Measurements from ENCODE around the gene FHAD1. TPM values are rescaled to one million over a fixed set of nuclear protein-coding genes. Genes with fewer than 3 reads are reported as not detected.
"Not testable (repeated sequence)": the region's sequence is repeated elsewhere in the genome, so short reads cannot be mapped to it uniquely, and the experiment has no call there.

Gene FHAD1
- total and polyA plus RNA-seq, 2 donors (not counting 1 experiment from before 2014, with no cell fraction given) = not detected

DNA sequence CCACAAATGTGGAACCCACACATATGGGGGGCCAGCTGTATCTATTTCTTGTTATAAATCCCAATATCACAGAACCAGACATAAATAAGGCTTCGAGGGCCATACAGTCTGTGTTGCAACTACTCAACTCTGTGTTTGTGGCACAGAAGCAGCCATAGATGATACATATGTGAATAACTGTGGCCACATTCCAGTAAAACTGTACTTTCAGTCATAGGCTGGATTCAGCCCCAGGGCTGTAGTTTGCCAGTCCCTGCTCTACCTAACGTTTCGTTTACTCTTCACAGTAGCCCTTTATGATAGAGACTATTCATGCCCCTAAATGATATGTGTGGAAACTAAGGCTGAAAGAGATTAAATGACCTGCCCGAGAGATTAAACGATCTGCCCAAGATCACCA lies 48.7 kb downstream of the FHAD1 start:
- Histone ChIP-seq H3K36me3 (replicated peaks in 1 of 2; ENCODE audit: control extremely low read depth in 1 of 2, control insufficient read depth in 1 of 2, extremely low read depth in 1 of 2, insufficient read depth in 2 of 2, low read length in 1 of 2) (no peaks in the 10 kb centered on the region), H3K79me2 (ENCODE audit: control insufficient read depth, insufficient read depth, low read length) (no peaks in the 10 kb centered on the region), H3K27me3 (replicated peaks in 1 of 4; ENCODE audit: control extremely low read depth in 1 of 4, control insufficient read depth in 3 of 4, insufficient read depth in 4 of 4, low read length in 3 of 4) (no peaks in the 10 kb centered on the region), H3K9me3 (ENCODE audit: control extremely low read depth in 1 of 3, control insufficient read depth in 2 of 3, insufficient read depth in 1 of 3, low read length in 2 of 3) (peaks cover 0 to 3% (median 0%) of the 10 kb centered on the region in 3 donors), H3K9ac (ENCODE audit: low read length) (no peak overlapping the region), H3K4me2 (replicated peaks; ENCODE audit: low read depth, low read length, poor library complexity, severe bottlenecking) (no peak overlapping the region), H3K4me1 (ENCODE audit: control insufficient read depth in 2 of 2, insufficient read depth in 2 of 2, low read length in 2 of 2) (no peaks in the 10 kb centered on the region), H3K27ac (ENCODE audit: low read length in 2 of 2) (no peak overlapping the region), H4K20me1 (ENCODE audit: control insufficient read depth, insufficient read depth, low read length, poor library complexity, severe bottlenecking) (no peaks in the 10 kb centered on the region), H2AFZ (ENCODE audit: insufficient read depth, low read depth, low read length, poor library complexity, severe bottlenecking) (no peak overlapping the region), H3K4me3 (ENCODE audit: control extremely low read depth in 1 of 5, extremely low read depth in 1 of 5, insufficient read depth in 1 of 5, low read depth in 2 of 5, low read length in 4 of 5) (no peak overlapping the region)
- DNase-seq (no peak), ATAC-seq (ENCODE audit: low read depth) (no peak)
- Mint-ChIP-seq H3K4me3 (no peak overlapping the region), H3K27me3 (peaks cover 15% of the 10 kb centered on the region), H3K4me1 (no peaks in the 10 kb centered on the region), H3K9me3 (ENCODE audit: insufficient read depth) (no peaks in the 10 kb centered on the region), H3K27ac (no peak overlapping the region)
- intact Hi-C loops (cut with micrococcal nuclease) = no loop called here
- CTCF ChIA-PET = interaction anchor here (1.5 kb wide), 1 partner anchor 10 kb away, joined by 4 read pairs; no protein-coding TSS in a partner anchor
- TF ChIP-seq, protein P1, sequence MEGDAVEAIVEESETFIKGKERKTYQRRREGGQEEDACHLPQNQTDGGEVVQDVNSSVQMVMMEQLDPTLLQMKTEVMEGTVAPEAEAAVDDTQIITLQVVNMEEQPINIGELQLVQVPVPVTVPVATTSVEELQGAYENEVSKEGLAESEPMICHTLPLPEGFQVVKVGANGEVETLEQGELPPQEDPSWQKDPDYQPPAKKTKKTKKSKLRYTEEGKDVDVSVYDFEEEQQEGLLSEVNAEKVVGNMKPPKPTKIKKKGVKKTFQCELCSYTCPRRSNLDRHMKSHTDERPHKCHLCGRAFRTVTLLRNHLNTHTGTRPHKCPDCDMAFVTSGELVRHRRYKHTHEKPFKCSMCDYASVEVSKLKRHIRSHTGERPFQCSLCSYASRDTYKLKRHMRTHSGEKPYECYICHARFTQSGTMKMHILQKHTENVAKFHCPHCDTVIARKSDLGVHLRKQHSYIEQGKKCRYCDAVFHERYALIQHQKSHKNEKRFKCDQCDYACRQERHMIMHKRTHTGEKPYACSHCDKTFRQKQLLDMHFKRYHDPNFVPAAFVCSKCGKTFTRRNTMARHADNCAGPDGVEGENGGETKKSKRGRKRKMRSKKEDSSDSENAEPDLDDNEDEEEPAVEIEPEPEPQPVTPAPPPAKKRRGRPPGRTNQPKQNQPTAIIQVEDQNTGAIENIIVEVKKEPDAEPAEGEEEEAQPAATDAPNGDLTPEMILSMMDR (IDR thresholded peaks at IDR 0.05) = no peak
- TF ChIP-seq EZH2 (IDR thresholded peaks at IDR 0.05; ENCODE audit: borderline replicate concordance, insufficient read depth, low read depth, low read length, poor library complexity, severe bottlenecking) = no peak
- WGBS (ENCODE audit: insufficient coverage) = 93% methylated on average over 3 of the region's 5 CpGs
- POLR2A ChIA-PET = no interaction called here

DNA sequence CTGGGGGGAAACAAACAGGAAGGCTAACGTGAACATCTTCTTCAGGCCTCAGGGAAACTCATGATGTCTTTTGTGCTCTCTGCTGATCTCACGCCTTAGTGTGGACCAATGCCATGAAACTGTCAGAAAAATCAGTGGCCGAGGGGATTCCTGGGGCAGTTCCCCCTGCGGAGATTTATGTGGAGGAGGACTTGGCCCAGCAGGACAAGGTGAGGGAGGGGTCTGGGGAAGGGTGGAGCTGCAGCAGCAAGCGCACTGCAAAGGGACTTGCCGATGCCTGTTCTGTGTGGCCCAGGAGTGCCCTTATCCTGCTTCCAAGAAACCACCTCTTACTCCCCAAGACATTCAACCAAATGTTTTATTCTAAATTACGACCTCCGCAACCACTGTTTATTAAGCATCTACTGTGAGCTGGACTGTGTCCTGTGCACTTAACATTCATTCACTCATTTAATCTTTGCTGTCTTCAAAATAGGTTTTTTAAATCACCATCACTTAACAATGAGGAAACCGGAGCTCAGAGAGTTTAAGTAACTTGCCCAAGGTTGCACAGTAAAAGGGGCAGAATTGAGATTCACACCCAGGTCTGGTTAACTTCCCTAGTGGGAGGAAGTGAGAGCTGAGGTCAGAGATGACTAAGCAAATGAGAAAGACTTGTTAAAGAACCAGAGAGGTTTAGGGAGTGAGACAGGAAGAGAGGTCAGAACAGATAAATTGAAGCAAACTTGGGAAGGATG lies 49.7 kb downstream of the FHAD1 start:
- Histone ChIP-seq H3K4me2 (replicated peaks; ENCODE audit: low read depth, low read length, poor library complexity, severe bottlenecking) (no peak overlapping the region), H3K36me3 (replicated peaks in 1 of 2; ENCODE audit: control extremely low read depth in 1 of 2, control insufficient read depth in 1 of 2, extremely low read depth in 1 of 2, insufficient read depth in 2 of 2, low read length in 1 of 2) (no peaks in the 10 kb centered on the region), H3K79me2 (ENCODE audit: control insufficient read depth, insufficient read depth, low read length) (no peaks in the 10 kb centered on the region), H3K27me3 (replicated peaks in 1 of 4; ENCODE audit: control extremely low read depth in 1 of 4, control insufficient read depth in 3 of 4, insufficient read depth in 4 of 4, low read length in 3 of 4) (no peaks in the 10 kb centered on the region), H3K27ac (ENCODE audit: low read length in 2 of 2) (no peak overlapping the region), H2AFZ (ENCODE audit: insufficient read depth, low read depth, low read length, poor library complexity, severe bottlenecking) (no peak overlapping the region), H3K9ac (ENCODE audit: low read length) (no peak overlapping the region), H3K4me1 (ENCODE audit: control insufficient read depth in 2 of 2, insufficient read depth in 2 of 2, low read length in 2 of 2) (no peaks in the 10 kb centered on the region), H3K4me3 (ENCODE audit: control extremely low read depth in 1 of 5, extremely low read depth in 1 of 5, insufficient read depth in 1 of 5, low read depth in 2 of 5, low read length in 4 of 5) (no peak overlapping the region), H3K9me3 (ENCODE audit: control extremely low read depth in 1 of 3, control insufficient read depth in 2 of 3, insufficient read depth in 1 of 3, low read length in 2 of 3) (no peaks in the 10 kb centered on the region), H4K20me1 (ENCODE audit: control insufficient read depth, insufficient read depth, low read length, poor library complexity, severe bottlenecking) (no peaks in the 10 kb centered on the region)
- Mint-ChIP-seq H3K9me3 (ENCODE audit: insufficient read depth) (no peaks in the 10 kb centered on the region), H3K27ac (no peak overlapping the region), H3K4me3 (no peak overlapping the region), H3K4me1 (no peaks in the 10 kb centered on the region), H3K27me3 (peaks cover 15% of the 10 kb centered on the region)
- ChIA-PET CTCF (interaction anchor here (1.5 kb wide), 1 partner anchor 9 kb away, joined by 4 read pairs; no protein-coding TSS in a partner anchor), POLR2A (no interaction called here)
- DNase-seq (no peak), ATAC-seq (ENCODE audit: low read depth) (no peak)
- TF ChIP-seq, protein P1 (IDR thresholded peaks at IDR 0.05) = no peak
- no peak for TF ChIP-seq EZH2 (IDR thresholded peaks at IDR 0.05; ENCODE audit: borderline replicate concordance, insufficient read depth, low read depth, low read length, poor library complexity, severe bottlenecking)
- 94% methylated on average over 8 of the region's 9 CpGs for WGBS (ENCODE audit: insufficient coverage)
- intact Hi-C loops (cut with micrococcal nuclease) = no loop called here

DNA sequence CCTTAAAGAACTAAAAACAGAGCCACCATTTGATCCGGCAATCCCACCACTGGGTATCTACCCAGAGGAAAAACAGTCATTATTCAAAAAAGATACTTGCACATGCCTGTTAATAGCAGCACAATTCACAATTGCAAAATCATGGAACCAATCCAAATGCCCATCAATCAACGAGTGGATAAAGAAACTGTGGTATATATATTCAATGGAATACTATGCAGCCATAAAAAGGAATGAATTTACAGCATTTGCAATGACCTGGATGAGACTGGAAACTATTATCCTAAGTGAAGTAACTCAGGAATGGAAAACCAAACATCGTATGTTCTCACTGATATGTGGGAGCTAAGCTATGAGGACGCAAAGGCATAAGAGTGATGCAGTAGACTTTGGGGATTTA lies 51.0 kb downstream of the FHAD1 start:
- DNase-seq; H2AFZ ChIP-seq (ENCODE audit: insufficient read depth, low read depth, low read length, poor library complexity, severe bottlenecking); H3K27ac Mint-ChIP-seq; H3K9ac ChIP-seq (ENCODE audit: low read length); H3K4me3 Mint-ChIP-seq; H3K36me3 ChIP-seq (replicated peaks in 1 of 2; ENCODE audit: control extremely low read depth in 1 of 2, control insufficient read depth in 1 of 2, extremely low read depth in 1 of 2, insufficient read depth in 2 of 2, low read length in 1 of 2); H3K9me3 Mint-ChIP-seq (ENCODE audit: insufficient read depth); POLR2A ChIA-PET; H3K4me1 Mint-ChIP-seq; H3K27me3 ChIP-seq (replicated peaks in 1 of 4; ENCODE audit: control extremely low read depth in 1 of 4, control insufficient read depth in 3 of 4, insufficient read depth in 4 of 4, low read length in 3 of 4); H3K4me1 ChIP-seq (ENCODE audit: control insufficient read depth in 2 of 2, insufficient read depth in 2 of 2, low read length in 2 of 2); H3K4me3 ChIP-seq (ENCODE audit: control extremely low read depth in 1 of 5, extremely low read depth in 1 of 5, insufficient read depth in 1 of 5, low read depth in 2 of 5, low read length in 4 of 5); H3K4me2 ChIP-seq (replicated peaks; ENCODE audit: low read depth, low read length, poor library complexity, severe bottlenecking); CTCF ChIA-PET; H3K9me3 ChIP-seq (ENCODE audit: control extremely low read depth in 1 of 3, control insufficient read depth in 2 of 3, insufficient read depth in 1 of 3, low read length in 2 of 3); H3K79me2 ChIP-seq (ENCODE audit: control insufficient read depth, insufficient read depth, low read length); H3K27ac ChIP-seq (ENCODE audit: low read length in 2 of 2); H4K20me1 ChIP-seq (ENCODE audit: control insufficient read depth, insufficient read depth, low read length, poor library complexity, severe bottlenecking); ATAC-seq (ENCODE audit: low read depth); intact Hi-C loops (cut with micrococcal nuclease): not testable (repeated sequence)
- peaks cover 15% of the 10 kb centered on the region for H3K27me3 Mint-ChIP-seq
- WGBS (ENCODE audit: insufficient coverage) = 86% methylated on average over 2 of the region's 4 CpGs
